Naive thymus-derived CD4-positive, alpha-beta T cell (primary cell): ENCODE data around the gene FAM217A. TPM values are rescaled to one million over a fixed set of nuclear protein-coding genes. Genes with fewer than 3 reads are reported as not detected.

Experiments used
- ATAC-seq: fragments of 150-1000 bp; cut with Tn5 transposase; 2 replicates; pipeline ENCODE4 v1.10.0; 2021; ENCODE audit warnings: mild to moderate bottlenecking, moderate library complexity
- CTCF ChIA-PET: fragments of 350-600 bp; sonication (Branson Sonifier 250); formaldehyde crosslinking; loops from one replicate; lab custom pipeline; 2021; ENCODE audit warnings: antibody characterized with exemption; lab: Charles Lee
- POLR2A ChIA-PET: fragments of 350-600 bp; sonication (Branson Sonifier 250); formaldehyde crosslinking; loops from one replicate; lab custom pipeline; 2021; ENCODE audit warnings: antibody characterized with exemption, inconsistent platforms; lab: Charles Lee
- DNase-seq, 9 donors: peaks; one replicate each; pipeline versions ENCODE4 v3.0.0 to v3.0.0-alpha.2; 2020 to 2022; ENCODE audit warnings: mixed read lengths in 1 of 9
- H3K27ac ChIP-seq: one replicate; pipeline ENCODE4 v1.7.0; 2013; ENCODE audit warnings: mild to moderate bottlenecking, low read depth, low read length, moderate library complexity
- H3K27me3 ChIP-seq, 2 donors: one replicate each; pipeline ENCODE4 v1.7.0; 2013; ENCODE audit warnings: low read length in 2 of 2, mild to moderate bottlenecking in 2 of 2, moderate library complexity in 2 of 2; ENCODE audit not compliant: control insufficient read depth in 2 of 2, insufficient read depth in 2 of 2
- H3K36me3 ChIP-seq, 3 experiments: 1 replicate in 2 of 3; 2 replicates in 1 of 3; pipeline ENCODE4 v1.7.0; 2013; ENCODE audit warnings: low read length in 3 of 3, mild to moderate bottlenecking in 3 of 3, moderate library complexity in 1 of 3; ENCODE audit not compliant: insufficient read depth in 3 of 3, control insufficient read depth in 2 of 3
- H3K4me1 ChIP-seq, 2 donors: one replicate each; pipeline ENCODE4 v1.7.0; 2013; ENCODE audit warnings: low read length in 2 of 2, mild to moderate bottlenecking in 2 of 2, moderate library complexity in 1 of 2; ENCODE audit not compliant: control insufficient read depth in 2 of 2, insufficient read depth in 2 of 2
- H3K4me3 ChIP-seq: 2 replicates; pipeline ENCODE4 v1.7.0; 2013; ENCODE audit warnings: mild to moderate bottlenecking, low read length
- H3K9me3 ChIP-seq, 3 experiments: 1 replicate in 2 of 3; 2 replicates in 1 of 3; pipeline ENCODE4 v1.7.0; 2013; ENCODE audit warnings: low read length in 3 of 3; ENCODE audit not compliant: control insufficient read depth in 2 of 3
- H3K27ac Mint-ChIP-seq, 9 donors: one replicate each; pipeline ENCODE4 v1.8.0; 2020 to 2022; ENCODE audit warnings: mixed read lengths in 9 of 9, mild to moderate bottlenecking in 8 of 9, moderate library complexity in 5 of 9, inconsistent platforms in 2 of 9
- H3K27me3 Mint-ChIP-seq, 5 donors: one replicate each; pipeline ENCODE4 v1.8.0; 2021 to 2022; ENCODE audit warnings: mixed read lengths in 5 of 5, mild to moderate bottlenecking in 1 of 5
- H3K36me3 Mint-ChIP-seq, 5 donors: one replicate each; pipeline ENCODE4 v1.8.0; 2020 to 2022; ENCODE audit warnings: mixed read lengths in 5 of 5, mild to moderate bottlenecking in 3 of 5, inconsistent platforms in 1 of 5
- H3K4me1 Mint-ChIP-seq, 7 donors: one replicate each; pipeline ENCODE4 v1.8.0; 2020 to 2022; ENCODE audit warnings: mixed read lengths in 7 of 7, mild to moderate bottlenecking in 3 of 7, inconsistent platforms in 1 of 7
- H3K4me3 Mint-ChIP-seq, 10 donors: one replicate each; pipeline ENCODE4 v1.8.0; 2020 to 2022; ENCODE audit warnings: mild to moderate bottlenecking in 10 of 10, mixed read lengths in 10 of 10, moderate library complexity in 6 of 10, inconsistent platforms in 2 of 10
- H3K9me3 Mint-ChIP-seq, 11 donors: one replicate each; pipeline ENCODE4 v1.8.0; 2020 to 2022; ENCODE audit warnings: mixed read lengths in 11 of 11, mild to moderate bottlenecking in 4 of 11, inconsistent platforms in 1 of 11, moderate library complexity in 1 of 11
- intact Hi-C, 2 donors: fragments of 100-400 bp; cut with micrococcal nuclease; formaldehyde crosslinking; loops; one replicate each; pipeline ENCODE4 v1.15.1; 2023
- polyA plus RNA-seq, 2 donors: library from polyadenylated mRNA; unstranded; fragments of 300-500 nt; fragmentation: Illumina TruSeq; gene quantifications; one replicate each; pipeline ENCODE4 v1.2.3, GENCODE V29; 2021
- total RNA-seq, 6 experiments: library from RNA in 5 of 6; stranded (reverse) in 5 of 6; gene quantifications; 1 replicate in 5 of 6; 2 replicates in 1 of 6; pipeline ENCODE4 v1.2.3 and lab custom pipeline; 2021 to 2026

The FAM217A gene
- total and polyA plus RNA-seq, 7 experiments from 2014 or later = 0.16 TPM; not detected in 6

- H3K4me3 ChIP-seq = no peak overlapping the region
- Mint-ChIP-seq H3K36me3 (peaks cover 0 to 51% (median 27%) of the 10 kb centered on the region in 5 donors), H3K27ac (no peak overlapping the region), H3K27me3 (no peaks in the 10 kb centered on the region), H3K4me3 (no peak overlapping the region), H3K4me1 (peaks cover 0 to 10% (median 0%) of the 10 kb centered on the region in 7 donors), H3K9me3 (no peaks in the 10 kb centered on the region)
- intact Hi-C loops = no loop called here
- ChIA-PET POLR2A (no interaction called here), CTCF (no interaction called here)
- peaks cover 14 to 88% (median 40%) of the 10 kb centered on the region in 3 experiments for H3K36me3 ChIP-seq
- no peaks in the 10 kb centered on the region for H3K4me1 ChIP-seq
- DNase-seq (no peak), ATAC-seq (no peak)
- H3K9me3 ChIP-seq = no peaks in the 10 kb centered on the region
- no peaks in the 10 kb centered on the region for H3K27me3 ChIP-seq
- no peak overlapping the region for H3K27ac ChIP-seq
Observed at GRCh38 chr6:4049246-4049645, 29.7 kb downstream of the FAM217A start.

- DNase-seq = no peak
- peaks cover 19 to 41% (median 28%) of the 10 kb centered on the region in 7 donors for H3K4me1 Mint-ChIP-seq
- H3K36me3 Mint-ChIP-seq = peaks cover 25 to 62% (median 50%) of the 10 kb centered on the region in 5 donors
- peaks cover 0 to 2% (median 0%) of the 10 kb centered on the region in 11 donors for H3K9me3 Mint-ChIP-seq
- Histone ChIP-seq H3K36me3 (peaks cover 27 to 82% (median 35%) of the 10 kb centered on the region in 3 experiments), H3K9me3 (no peaks in the 10 kb centered on the region), H3K27me3 (no peaks in the 10 kb centered on the region), H3K27ac (no peak overlapping the region), H3K4me1 (no peaks in the 10 kb centered on the region), H3K4me3 (no peak overlapping the region)
- peak overlapping the region in 4 of 9 donors; percentile 21 to 80 (median 49) for H3K27ac Mint-ChIP-seq
- CTCF ChIA-PET = no interaction called here
- no peaks in the 10 kb centered on the region for H3K27me3 Mint-ChIP-seq
- POLR2A ChIA-PET = no interaction called here
- intact Hi-C loops = no loop called here
- no peak for ATAC-seq
- H3K4me3 Mint-ChIP-seq = no peak overlapping the region
Observed at GRCh38 chr6:4041480-4041879, 37.5 kb downstream of the FAM217A start.

DNA sequence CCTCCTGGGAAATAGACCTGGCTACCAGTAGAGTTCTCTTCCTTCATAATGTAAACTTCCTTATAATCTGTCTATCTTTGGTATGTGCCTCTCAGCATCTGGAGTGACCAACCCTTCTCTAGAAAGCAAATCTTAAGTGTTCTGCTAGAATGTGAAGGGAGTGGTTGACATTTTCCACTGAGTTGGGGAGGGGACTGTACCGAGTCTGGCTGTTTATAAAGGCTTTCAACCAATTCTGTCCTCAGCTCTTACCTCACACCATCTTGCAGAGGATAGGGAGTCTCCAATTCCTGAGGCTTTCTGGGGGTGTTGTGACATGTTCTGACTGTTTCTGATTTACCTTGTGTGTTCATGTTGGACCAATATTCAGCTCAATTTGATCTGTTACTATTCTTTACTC lies 39.6 kb downstream of the FAM217A start:
- H3K9me3 ChIP-seq = no peaks in the 10 kb centered on the region
- Mint-ChIP-seq H3K9me3 (peaks cover 0 to 2% (median 0%) of the 10 kb centered on the region in 11 donors), H3K27me3 (no peaks in the 10 kb centered on the region), H3K4me3 (no peak overlapping the region), H3K4me1 (peaks cover 23 to 49% (median 40%) of the 10 kb centered on the region in 7 donors), H3K36me3 (peaks cover 25 to 62% (median 42%) of the 10 kb centered on the region in 5 donors), H3K27ac (peak overlapping the region in 4 of 9 donors; percentile 28 to 70 (median 58))
- H3K27ac ChIP-seq = no peak overlapping the region
- no peaks in the 10 kb centered on the region for H3K27me3 ChIP-seq
- H3K36me3 ChIP-seq = peaks cover 22 to 65% (median 26%) of the 10 kb centered on the region in 3 experiments
- no peak overlapping the region for H3K4me3 ChIP-seq
- intact Hi-C loops = no loop called here
- peaks cover 0 to 8% of the 10 kb centered on the region in 2 donors for H3K4me1 ChIP-seq
- ATAC-seq (no peak), DNase-seq (no peak)
- CTCF ChIA-PET = interaction anchor here (1.5 kb wide), 1 partner anchor 18 kb away, joined by 4 read pairs; a partner anchor contains a TSS
- POLR2A ChIA-PET = interaction anchor here (0.5 to 0.9 kb wide), 2 partner anchors 19 to 38 kb away, joined by 3 to 6 read pairs; no protein-coding TSS in a partner anchor

DNA sequence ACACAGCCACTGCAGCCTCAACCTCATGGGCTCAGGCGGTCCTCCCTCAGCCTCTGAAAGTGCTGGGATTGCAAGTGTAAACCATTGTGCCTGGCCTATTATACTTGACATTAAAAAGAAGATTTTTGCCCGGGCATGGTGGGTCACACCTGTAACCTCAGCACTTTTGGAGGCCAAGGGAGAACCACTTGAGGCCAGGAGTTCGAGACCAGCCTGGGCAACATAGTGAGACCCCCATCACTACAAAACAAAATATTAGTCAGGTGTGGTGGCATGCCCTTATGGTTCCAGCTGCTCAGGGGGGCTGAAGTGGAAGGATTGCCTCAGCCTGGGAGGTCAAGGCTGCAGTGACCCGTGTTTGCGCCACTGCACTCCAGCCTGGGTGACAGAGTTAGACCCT lies 42.4 kb downstream of the FAM217A start:
- no peaks in the 10 kb centered on the region for H3K9me3 ChIP-seq
- ChIA-PET CTCF (no interaction called here), POLR2A (no interaction called here)
- ATAC-seq = no peak
- H3K9me3 Mint-ChIP-seq = peaks cover 0 to 2% (median 0%) of the 10 kb centered on the region in 11 donors
- H3K36me3 Mint-ChIP-seq = peaks cover 21 to 60% (median 35%) of the 10 kb centered on the region in 5 donors
- no peaks in the 10 kb centered on the region for H3K27me3 ChIP-seq
- H3K27ac ChIP-seq = no peak overlapping the region
- DNase-seq = no peak
- peaks cover 45 to 77% (median 63%) of the 10 kb centered on the region in 7 donors for H3K4me1 Mint-ChIP-seq
- no peaks in the 10 kb centered on the region for H3K27me3 Mint-ChIP-seq
- H3K4me1 ChIP-seq = peaks cover 4 to 15% of the 10 kb centered on the region in 2 donors
- peaks cover 26 to 43% (median 27%) of the 10 kb centered on the region in 3 experiments for H3K36me3 ChIP-seq
- H3K4me3 ChIP-seq = no peak overlapping the region
- peak overlapping the region in 6 of 9 donors; percentile 20 to 71 (median 56) for H3K27ac Mint-ChIP-seq
- peak overlapping the region in 2 of 10 donors; percentile 21 to 26 for H3K4me3 Mint-ChIP-seq
- intact Hi-C loops = no loop called here

GRCh38 chr6:4032475-4032874 lies 46.5 kb downstream of the FAM217A start:
- no peaks in the 10 kb centered on the region for H3K27me3 Mint-ChIP-seq
- peaks cover 18 to 52% (median 36%) of the 10 kb centered on the region in 5 donors for H3K36me3 Mint-ChIP-seq
- intact Hi-C loops = no loop called here
- Histone ChIP-seq H3K4me1 (peaks cover 16 to 30% of the 10 kb centered on the region in 2 donors), H3K4me3 (no peak overlapping the region), H3K27ac (no peak overlapping the region), H3K27me3 (no peaks in the 10 kb centered on the region), H3K36me3 (peaks cover 10 to 20% (median 11%) of the 10 kb centered on the region in 3 experiments), H3K9me3 (no peaks in the 10 kb centered on the region)
- ChIA-PET POLR2A (interaction anchor here (1.0 kb wide), 2 partner anchors 9 to 103 kb away, joined by 3 to 5 read pairs; partner anchors contain the start of gene ECI2), CTCF (interaction anchor here (0.6 to 1.0 kb wide), 2 partner anchors 11 to 141 kb away, joined by 3 read pairs; no protein-coding TSS in a partner anchor)
- peaks cover 0 to 3% (median 0%) of the 10 kb centered on the region in 11 donors for H3K9me3 Mint-ChIP-seq
- H3K4me3 Mint-ChIP-seq = peak overlapping the region in 6 of 10 donors; percentile 2 to 70 (median 20)
- ATAC-seq (no peak), DNase-seq (no peak)
- H3K4me1 Mint-ChIP-seq = peaks cover 59 to 93% (median 86%) of the 10 kb centered on the region in 7 donors
- peak overlapping the region in 4 of 9 donors; percentile 13 to 62 (median 42) for H3K27ac Mint-ChIP-seq

- H3K27ac Mint-ChIP-seq = peak overlapping the region in 7 of 9 donors; percentile 27 to 65 (median 50)
Observed at GRCh38 chr6:4031442-4031841, 47.5 kb downstream of the FAM217A start.

More at GRCh38 chr6:4031442-4031841, 47.5 kb downstream of the FAM217A start:
- DNase-seq (no peak), ATAC-seq (no peak)
- peaks cover 18 to 55% (median 32%) of the 10 kb centered on the region in 5 donors for H3K36me3 Mint-ChIP-seq
- intact Hi-C loops = no loop called here
- H3K4me1 Mint-ChIP-seq = peaks cover 61 to 92% (median 87%) of the 10 kb centered on the region in 7 donors
- peak overlapping the region in 7 of 10 donors; percentile 10 to 70 (median 24) for H3K4me3 Mint-ChIP-seq
- H3K9me3 Mint-ChIP-seq = peaks cover 0 to 1% (median 0%) of the 10 kb centered on the region in 11 donors
- Histone ChIP-seq H3K27ac (no peak overlapping the region), H3K9me3 (no peaks in the 10 kb centered on the region), H3K27me3 (no peaks in the 10 kb centered on the region), H3K4me3 (no peak overlapping the region), H3K36me3 (peaks cover 10 to 16% (median 10%) of the 10 kb centered on the region in 3 experiments), H3K4me1 (peaks cover 22 to 35% of the 10 kb centered on the region in 2 donors)
- ChIA-PET POLR2A (interaction anchor here (0.6 to 1.4 kb wide), 2 partner anchors 9 to 10 kb away, joined by 3 to 7 read pairs; a partner anchor contains a TSS), CTCF (no interaction called here)
- H3K27me3 Mint-ChIP-seq = no peaks in the 10 kb centered on the region
